OCI-LY7 (cell line): ENCODE data around the gene ZNF276. TPM values are rescaled to one million over a fixed set of nuclear protein-coding genes. Genes with fewer than 3 reads are reported as not detected.

Experiments used
- BruUV-seq: library from RNA; stranded (reverse); fragments of 400-500 nt; replicated peaks from 2 replicates; lab custom pipeline; 2021; lab: Mats Ljungman, UMichigan
- CTCF ChIA-PET: fragments of 300-600 bp; sonication (Branson Sonifier 250); formaldehyde crosslinking; loops from one replicate; lab custom pipeline; 2022; ENCODE audit warnings: antibody characterized with exemption; ENCODE audit not compliant: unreplicated experiment; lab: Charles Lee
- POLR2A ChIA-PET: fragments of 300-600 bp; sonication (Branson Sonifier 250); formaldehyde crosslinking; loops from one replicate; lab custom pipeline; 2022; ENCODE audit warnings: antibody characterized with exemption; lab: Charles Lee
- DNase-seq: peaks from one replicate; pipeline ENCODE4 v3.0.0-alpha.2; 2015; ENCODE audit warnings: low spot score
- H2AFZ ChIP-seq: fragments of 200-600 bp; sonication (generic), shearing (Covaris generic); 2 replicates; pipeline ENCODE4 v1.6.1; 2014; ENCODE audit warnings: mild to moderate bottlenecking, antibody characterized with exemption, low read length, moderate library complexity
- H3K27ac ChIP-seq: fragments of 200-600 bp; sonication (generic); 2 replicates; pipeline ENCODE4 v1.5.1; 2014; ENCODE audit warnings: mixed run types, low read depth, mild to moderate bottlenecking, moderate library complexity, low read length, inconsistent platforms; ENCODE audit not compliant: poor library complexity, severe bottlenecking
- H3K36me3 ChIP-seq: fragments of 200-600 bp; sonication (generic); 2 replicates; pipeline ENCODE4 v1.6.1; 2014; ENCODE audit warnings: mild to moderate bottlenecking, antibody characterized with exemption, low read length, moderate library complexity, mixed read lengths; ENCODE audit not compliant: insufficient read depth
- H3K4me1 ChIP-seq: fragments of 200-600 bp; sonication (generic); 2 replicates; pipeline ENCODE4 v1.5.1; 2014; ENCODE audit warnings: mild to moderate bottlenecking, low read length; ENCODE audit not compliant: insufficient read depth, poor library complexity, severe bottlenecking
- H3K4me2 ChIP-seq: fragments of 200-600 bp; sonication (generic); 2 replicates; pipeline ENCODE4 v1.6.1; 2014; ENCODE audit warnings: mild to moderate bottlenecking, low read length
- H3K4me3 ChIP-seq: fragments of 200-600 bp; sonication (generic); 2 replicates; pipeline ENCODE4 v1.5.1; 2014; ENCODE audit warnings: mild to moderate bottlenecking, low read depth, low read length; ENCODE audit not compliant: poor library complexity, severe bottlenecking
- H3K79me2 ChIP-seq: fragments of 200-600 bp; sonication (generic); 2 replicates; pipeline ENCODE4 v1.6.1; 2016; ENCODE audit warnings: low read depth, mild to moderate bottlenecking, low read length, moderate library complexity, mixed read lengths; ENCODE audit not compliant: insufficient read depth
- H3K9me2 ChIP-seq: fragments of 200-600 bp; sonication (generic); 2 replicates; pipeline ENCODE4 v1.6.1; 2016; ENCODE audit warnings: mild to moderate bottlenecking, low read length, mixed read lengths; ENCODE audit not compliant: insufficient read depth
- H3K9me3 ChIP-seq: fragments of 200-600 bp; sonication (generic); 2 replicates; pipeline ENCODE4 v1.6.1; 2014; ENCODE audit warnings: mild to moderate bottlenecking, mixed run types, low read length, mixed read lengths
- H4K20me1 ChIP-seq: fragments of 200-600 bp; sonication (generic); 2 replicates; pipeline ENCODE4 v1.6.1; 2014; ENCODE audit warnings: mild to moderate bottlenecking, antibody characterized with exemption, low read length, moderate library complexity, mixed read lengths; ENCODE audit not compliant: insufficient read depth
- CTCF ChIP-seq: fragments of 200-600 bp; sonication (generic); conservative IDR thresholded peaks from 2 replicates; pipeline ENCODE4 v1.5.1; 2014; ENCODE audit warnings: mild to moderate bottlenecking, antibody characterized with exemption, low read length, moderate library complexity, mixed read lengths
- EZH2phosphoT487 ChIP-seq: fragments of 200-600 bp; sonication (generic); IDR thresholded peaks from 2 replicates; pipeline ENCODE4 v1.6.1; 2018; ENCODE audit warnings: low read depth, borderline replicate concordance, mild to moderate bottlenecking, mixed run types, antibody characterized with exemption, low read length, moderate library complexity, mixed read lengths
- intact Hi-C: fragments of 100-400 bp; cut with micrococcal nuclease; formaldehyde crosslinking; loops from one replicate; pipeline ENCODE4 v1.10.0; 2022; ENCODE audit not compliant: unreplicated experiment
- total RNA-seq, 2 experiments: library from RNA; depleted of rRNA in 1 of 2; stranded (reverse); fragments of >200 nt in 1 of 2; shearing (Covaris generic) in 1 of 2; gene quantifications; 2 replicates each; pipeline ENCODE4 v1.2.3, GENCODE V29; 2014 to 2022

The ZNF276 gene
- total RNA-seq, 2 experiments from 2014 or later: 27.4 to 30.8 TPM

- POLR2A ChIA-PET: no interaction called here
- Histone ChIP-seq H3K36me3 (peaks cover 100% of the 10 kb centered on the region), H3K4me2 (no peak overlapping the region), H3K9me3 (no peaks in the 10 kb centered on the region), H2AFZ (no peak overlapping the region), H3K4me1 (no peaks in the 10 kb centered on the region), H4K20me1 (no peaks in the 10 kb centered on the region), H3K4me3 (no peak overlapping the region), H3K27ac (no peak overlapping the region), H3K79me2 (no peaks in the 10 kb centered on the region), H3K9me2 (no peaks in the 10 kb centered on the region)
- TF ChIP-seq CTCF (no peak), EZH2phosphoT487 (no peak)
- CTCF ChIA-PET: no interaction called here
- BruUV-seq: no TSS peak
- DNase-seq: no peak
- intact Hi-C loops: no loop called here
These were observed 18.0 kb downstream of the ZNF276 start for GRCh38 chr16:89739383-89739782.

GRCh38 chr16:89741342-89742014 is 20.1 kb downstream of the ZNF276 start:
- TF ChIP-seq EZH2phosphoT487 (no peak), CTCF (no peak)
- Histone ChIP-seq H4K20me1 (no peaks in the 10 kb centered on the region), H3K36me3 (peaks cover 98% of the 10 kb centered on the region), H3K9me3 (no peaks in the 10 kb centered on the region), H2AFZ (no peak overlapping the region), H3K9me2 (no peaks in the 10 kb centered on the region), H3K79me2 (no peaks in the 10 kb centered on the region), H3K4me3 (no peak overlapping the region), H3K4me1 (no peaks in the 10 kb centered on the region), H3K27ac (no peak overlapping the region), H3K4me2 (no peak overlapping the region)
- POLR2A ChIA-PET: interaction anchor here (0.7 kb wide), 1 partner anchor 27 kb away, joined by 3 read pairs; no protein-coding TSS in a partner anchor
- BruUV-seq: no TSS peak
- no peak for DNase-seq
- intact Hi-C loops: no loop called here
- CTCF ChIA-PET: interaction anchor here (0.5 kb wide), 1 partner anchor 84 kb away, joined by 3 read pairs; no protein-coding TSS in a partner anchor

- peaks cover 96% of the 10 kb centered on the region for H3K36me3 ChIP-seq
- H3K4me3 ChIP-seq: no peak overlapping the region
- no peaks in the 10 kb centered on the region for H3K9me3 ChIP-seq
- H3K27ac ChIP-seq: no peak overlapping the region
- H4K20me1 ChIP-seq: no peaks in the 10 kb centered on the region
- POLR2A ChIA-PET: no interaction called here
- no peaks in the 10 kb centered on the region for H3K4me1 ChIP-seq
- intact Hi-C loops: no loop called here
- H3K79me2 ChIP-seq: no peaks in the 10 kb centered on the region
- DNase-seq: no peak
- no peaks in the 10 kb centered on the region for H3K9me2 ChIP-seq
- CTCF ChIA-PET: no interaction called here
- no peak overlapping the region for H3K4me2 ChIP-seq
- H2AFZ ChIP-seq: no peak overlapping the region
- no TSS peak for BruUV-seq
- TF ChIP-seq EZH2phosphoT487: no peak
- TF ChIP-seq CTCF: no peak
These were observed 21.6 kb downstream of the ZNF276 start for GRCh38 chr16:89742948-89743347.
